Stimulated activated CD4-positive, alpha-beta T cell treated with anti-CD3 and anti-CD28 coated beads, Interleukin-12 subunit alpha, Interleukin-12 subunit beta, amount 100 ng/mL, for 4 hours (primary cell): Measurements from ENCODE around the gene THSD4.
"Not testable (repeated sequence)": the region's sequence is repeated elsewhere in the genome, so short reads cannot be mapped to it uniquely, and the experiment has no call there.

Source experiments
- DNase-seq: peaks from one replicate; pipeline ENCODE4 v3.0.0-alpha.2; 2020

THSD4 gene

GRCh38 chr15:71232411-71232810, 117.1 kb downstream of the THSD4 start:
- DNase-seq, result no peak

- no peak for DNase-seq
These were observed 122.4 kb downstream of the THSD4 start for GRCh38 chr15:71237456-71238188.

GRCh38 chr15:71238926-71239325, 123.7 kb downstream of the THSD4 start:
- DNase-seq, result no peak

- DNase-seq, result no peak
These were observed 124.5 kb downstream of the THSD4 start for GRCh38 chr15:71239592-71240364.

GRCh38 chr15:71242292-71242691, 127.0 kb downstream of the THSD4 start:
- no peak for DNase-seq

GRCh38 chr15:71244250-71244649, 129.0 kb downstream of the THSD4 start:
- no peak for DNase-seq

GRCh38 chr15:71245588-71245987, 130.3 kb downstream of the THSD4 start:
- no peak for DNase-seq

- no peak for DNase-seq
These were observed 133.1 kb downstream of the THSD4 start for GRCh38 chr15:71248386-71248785.

GRCh38 chr15:71249986-71250385, 134.7 kb downstream of the THSD4 start:
- DNase-seq, result no peak

GRCh38 chr15:71250936-71251583, 135.8 kb downstream of the THSD4 start:
- no peak for DNase-seq

- no peak for DNase-seq
These were observed 136.3 kb downstream of the THSD4 start for GRCh38 chr15:71251584-71252043.

GRCh38 chr15:71252044-71252739, 136.9 kb downstream of the THSD4 start:
- DNase-seq, result no peak

GRCh38 chr15:71252740-71253047, 137.4 kb downstream of the THSD4 start:
- no peak for DNase-seq

- DNase-seq, result no peak
These were observed 139.2 kb downstream of the THSD4 start for GRCh38 chr15:71254491-71254890.

- DNase-seq, result no peak
These were observed 141.8 kb downstream of the THSD4 start for GRCh38 chr15:71256934-71257664.

GRCh38 chr15:71259866-71260265, 144.6 kb downstream of the THSD4 start:
- no peak for DNase-seq

GRCh38 chr15:71261418-71261817, 146.1 kb downstream of the THSD4 start:
- no peak for DNase-seq

GRCh38 chr15:71261909-71262308, 146.6 kb downstream of the THSD4 start:
- no peak for DNase-seq

GRCh38 chr15:71262599-71262998, 147.3 kb downstream of the THSD4 start:
- no peak for DNase-seq

GRCh38 chr15:71265606-71266005, 150.3 kb downstream of the THSD4 start:
- not testable (repeated sequence) for DNase-seq

- DNase-seq, result no peak
These were observed 156.1 kb downstream of the THSD4 start for GRCh38 chr15:71271327-71271726.

- no peak for DNase-seq
These were observed 157.7 kb downstream of the THSD4 start for GRCh38 chr15:71272932-71273331.
